Fibroblast of gingiva (primary cell): Measurements from ENCODE around the gene POU6F2.
"Not testable (repeated sequence)": the region's sequence is repeated elsewhere in the genome, so short reads cannot be mapped to it uniquely, and the experiment has no call there.

Experiments
- DNase-seq: peaks from one replicate; pipeline ENCODE4 v3.0.0-alpha.2; 2011; ENCODE audit warnings: low read depth

The POU6F2 gene

DNA sequence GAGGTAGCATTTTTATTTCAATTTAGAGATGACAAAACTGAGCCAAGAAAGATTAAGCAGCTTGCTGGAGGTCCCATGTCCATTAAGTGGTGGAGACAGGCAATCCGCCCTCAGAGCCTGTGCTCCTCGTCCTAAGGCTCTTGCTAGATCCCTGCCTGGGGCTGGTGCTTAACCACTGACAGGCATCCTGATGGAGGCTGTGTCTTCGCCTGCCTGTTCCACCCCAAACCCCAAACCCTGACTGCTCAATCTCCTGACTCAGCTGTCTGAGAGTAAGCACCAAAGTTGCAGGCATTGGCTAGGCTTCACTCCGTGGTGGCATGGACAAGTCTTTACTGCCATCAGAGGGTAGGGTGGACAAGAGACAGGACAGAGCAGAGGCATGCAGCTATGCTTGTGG is 209.4 kb downstream of the POU6F2 start:
- no peak for DNase-seq

DNA sequence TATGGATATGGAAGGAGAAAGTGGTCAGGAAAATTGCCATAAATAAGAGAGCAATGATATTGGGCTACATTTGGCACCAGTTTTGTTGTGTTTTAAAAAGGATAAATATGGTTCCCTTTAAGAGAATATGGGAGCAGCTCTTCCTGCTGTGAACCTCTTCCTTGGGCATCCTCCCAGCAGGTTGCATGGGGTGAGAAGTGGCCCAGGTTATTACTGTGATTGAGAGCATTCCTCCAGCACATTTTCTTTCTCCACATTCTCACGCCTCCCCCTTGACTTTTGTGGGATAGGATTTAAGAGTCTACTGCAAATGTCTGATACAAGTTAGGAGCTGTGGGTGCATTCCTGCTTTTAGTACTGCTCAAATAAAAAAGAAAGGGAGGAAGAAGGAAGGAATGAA is 214.8 kb downstream of the POU6F2 start:
- no peak for DNase-seq

DNA sequence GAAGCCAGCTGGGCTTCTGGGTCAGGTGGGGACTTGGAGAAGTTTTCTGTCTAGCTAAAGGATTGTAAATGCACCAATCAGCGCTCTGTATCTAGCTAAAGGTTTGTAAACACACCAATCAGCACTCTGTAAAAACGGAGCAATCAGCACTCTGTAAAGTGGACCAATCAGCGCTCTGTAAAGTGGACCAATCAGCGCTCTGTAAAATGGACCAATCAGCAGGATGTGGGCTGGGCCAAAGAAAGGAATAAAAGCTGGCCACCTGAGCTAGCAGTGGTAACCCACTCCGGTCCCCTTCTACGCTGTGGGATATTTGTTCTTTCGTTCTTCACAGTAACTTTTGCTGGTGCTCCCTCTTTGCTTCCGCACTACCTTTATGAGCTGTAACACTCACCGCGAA is 216.7 kb downstream of the POU6F2 start:
- DNase-seq: not testable (repeated sequence)

DNA sequence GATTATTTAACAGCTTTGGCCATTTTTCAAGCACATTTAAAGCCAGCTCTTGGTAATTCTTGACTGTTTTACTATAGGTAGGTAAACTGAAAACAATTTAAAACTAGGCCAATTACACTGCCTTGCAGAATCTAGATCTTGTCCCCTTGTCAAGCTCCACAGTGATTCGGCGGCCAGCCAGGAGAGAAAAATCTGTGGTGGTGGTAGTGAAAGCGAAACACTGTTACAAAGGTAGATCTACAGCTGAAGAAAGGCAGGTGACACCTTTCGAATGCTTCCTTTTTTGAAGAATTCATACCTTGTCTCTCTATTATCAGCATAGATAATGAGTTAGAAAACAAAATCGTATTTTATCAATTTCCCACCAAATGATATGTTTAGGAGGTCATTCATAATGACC is 218.3 kb downstream of the POU6F2 start:
- no peak for DNase-seq

DNA sequence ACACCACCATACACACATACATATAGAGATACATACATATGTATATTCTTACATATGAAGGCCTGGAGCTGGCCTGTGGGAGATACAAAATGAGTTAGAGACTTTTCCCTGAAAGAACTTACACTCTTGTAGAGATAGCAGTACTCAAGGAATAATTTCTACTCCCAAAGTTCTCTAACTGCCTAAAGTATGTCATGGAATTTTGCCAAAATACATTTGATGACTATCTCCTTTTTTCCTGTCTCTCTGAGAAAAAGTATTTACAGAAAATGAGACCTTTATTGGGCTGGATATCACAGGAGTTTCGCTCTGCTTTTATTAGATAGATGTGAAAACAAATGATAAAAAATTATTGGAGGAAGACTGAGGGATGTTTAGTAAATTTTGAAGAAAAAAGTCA is 220.1 kb downstream of the POU6F2 start:
- no peak for DNase-seq

DNA sequence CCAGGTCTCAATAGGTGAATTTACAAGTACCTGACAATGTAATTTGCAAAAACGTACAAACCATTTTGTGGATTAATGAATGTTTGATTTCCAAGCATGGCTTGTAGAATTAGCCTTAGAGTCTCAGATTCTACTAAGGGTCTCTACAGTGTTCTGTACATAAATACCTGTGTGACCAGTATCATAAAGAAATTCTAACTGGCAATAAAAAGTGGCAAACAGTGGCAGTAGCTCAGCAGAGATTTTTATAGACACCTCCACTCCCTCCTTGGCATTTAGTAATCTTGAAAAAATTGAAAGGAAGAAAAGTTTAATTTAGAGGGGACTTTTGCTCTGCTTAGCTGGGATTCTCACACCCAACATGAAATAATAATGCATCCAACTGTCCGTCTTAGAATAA is 220.8 kb downstream of the POU6F2 start:
- DNase-seq: no peak

DNA sequence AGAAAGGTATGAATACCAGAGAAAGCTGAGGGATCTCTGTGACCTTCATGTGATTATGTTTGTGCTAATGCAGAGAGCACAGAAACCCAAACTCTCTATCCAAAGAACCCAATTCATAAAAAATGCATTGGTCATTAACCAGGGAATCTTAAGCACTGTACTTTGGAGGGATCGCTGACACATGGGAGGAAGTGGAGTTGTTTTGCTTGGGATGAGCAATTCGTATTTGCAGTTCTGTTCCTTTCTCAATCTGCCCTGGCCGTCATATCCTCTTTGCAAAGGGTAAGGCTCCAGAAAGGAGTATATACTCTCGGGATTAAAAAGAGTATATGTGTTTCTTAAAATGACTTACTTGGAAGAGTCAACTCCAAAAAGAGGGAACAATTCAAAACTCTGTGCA is 221.3 kb downstream of the POU6F2 start:
- no peak for DNase-seq

DNA sequence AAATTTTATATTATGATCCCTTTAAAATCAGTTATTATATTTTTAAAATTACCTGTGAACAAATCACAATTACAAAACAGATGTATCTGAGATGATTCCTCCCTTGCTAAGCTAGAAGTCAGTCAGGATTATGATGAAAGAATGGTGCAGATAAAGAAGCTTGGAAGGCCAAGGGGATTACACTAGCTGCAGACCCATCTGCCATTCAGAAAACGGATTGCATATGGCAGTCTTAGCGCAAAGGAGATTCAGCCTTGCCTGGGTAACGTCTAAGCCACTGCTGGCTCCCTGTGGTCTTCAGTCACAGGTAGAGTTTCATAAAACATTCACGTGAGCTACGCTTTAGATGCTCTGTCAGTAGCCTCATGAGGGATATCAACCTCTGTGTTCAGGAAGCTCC is 222.2 kb downstream of the POU6F2 start:
- no peak for DNase-seq

DNA sequence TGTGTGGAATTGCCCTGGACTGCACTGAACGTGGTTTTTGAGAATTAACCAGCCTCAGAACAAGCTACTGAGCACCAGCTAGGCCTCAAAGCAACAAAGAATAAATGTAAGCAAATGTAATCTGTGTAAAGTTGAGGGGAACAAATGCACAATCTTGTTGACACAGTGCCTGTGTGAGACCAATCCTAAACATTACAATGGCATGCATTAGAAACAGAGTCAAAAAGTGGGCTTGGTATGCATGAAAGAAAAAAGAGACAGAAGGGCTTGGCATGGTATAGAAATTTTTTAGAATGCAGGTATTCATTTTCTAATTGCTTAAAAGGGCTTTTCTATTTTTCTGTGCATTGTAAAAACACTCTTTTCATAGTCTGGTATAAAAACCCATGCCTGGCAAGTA is 224.3 kb downstream of the POU6F2 start:
- DNase-seq: no peak

DNA sequence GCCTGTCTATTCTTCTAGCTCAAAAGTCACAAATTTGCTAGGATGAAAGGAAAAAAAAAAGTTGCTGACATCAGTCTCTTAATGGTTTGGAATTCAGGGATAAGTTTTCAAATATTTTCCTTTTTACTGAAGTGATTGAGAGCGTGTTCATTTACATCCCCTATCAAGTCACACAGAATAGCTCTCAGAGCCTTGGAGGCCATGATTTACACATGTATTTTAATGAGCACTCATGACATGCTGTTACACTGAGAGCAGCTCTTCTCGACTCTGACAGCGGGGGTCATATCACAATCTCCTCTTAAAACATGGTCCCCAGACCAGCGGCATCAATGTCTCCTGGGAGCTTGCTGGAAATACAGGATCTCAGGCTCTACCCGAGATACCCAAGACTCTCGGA is 232.7 kb downstream of the POU6F2 start:
- no peak for DNase-seq

DNA sequence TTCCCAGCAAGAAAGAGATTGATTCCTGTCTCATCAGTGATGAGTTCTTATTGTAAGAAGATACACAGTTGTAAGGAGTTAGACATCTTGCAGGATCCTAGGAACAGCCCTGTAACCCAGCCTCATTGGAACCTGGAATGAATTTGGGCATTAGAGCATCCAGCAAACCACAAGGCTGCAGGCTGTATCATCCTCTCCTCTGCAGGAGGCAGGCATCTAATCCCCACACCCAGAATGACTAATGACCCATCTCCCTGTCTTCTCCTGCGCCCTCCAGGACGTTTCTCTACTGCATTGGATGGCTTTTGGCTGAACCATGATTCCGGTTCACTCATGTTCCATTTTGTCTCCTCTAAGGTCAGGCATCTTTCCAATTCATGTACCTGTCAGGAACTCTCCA is 233.9 kb downstream of the POU6F2 start:
- DNase-seq: no peak

DNA sequence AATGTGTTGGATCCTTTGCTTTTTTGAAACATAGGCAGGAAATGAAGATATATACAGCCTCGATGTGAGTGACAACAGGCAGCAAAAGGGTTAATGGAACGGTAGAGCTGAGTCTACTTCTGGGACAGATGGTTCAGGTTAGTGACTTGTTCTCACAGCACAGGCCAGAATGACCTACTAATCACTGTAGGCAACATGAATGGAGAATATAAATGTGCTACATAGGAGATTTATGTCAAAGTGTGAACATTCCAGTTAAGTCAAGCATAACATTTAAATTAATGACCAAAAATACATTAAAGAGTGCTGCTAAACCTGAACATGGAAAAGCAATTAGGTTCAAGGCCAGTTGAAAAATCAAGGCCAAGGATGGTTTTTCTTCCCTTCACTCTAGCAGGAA is 235.2 kb downstream of the POU6F2 start:
- DNase-seq: no peak

DNA sequence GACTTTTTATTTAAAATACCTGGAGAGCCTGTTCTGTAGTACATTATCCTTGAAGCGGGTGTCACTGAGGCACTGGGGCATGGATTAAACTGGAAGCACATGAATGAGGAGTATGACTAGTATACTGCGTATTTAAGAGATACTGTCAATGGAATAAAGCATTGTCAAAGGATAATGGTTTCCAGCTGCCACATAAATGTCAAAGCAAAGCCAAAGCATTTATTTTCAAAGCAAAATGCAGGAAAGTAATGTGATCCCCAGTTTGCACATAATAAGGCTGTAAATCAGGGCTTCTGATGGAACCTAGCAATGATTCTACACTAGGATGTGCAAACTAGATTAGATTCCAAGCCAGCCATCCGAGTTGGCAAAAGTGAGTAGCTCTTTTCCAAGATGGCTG is 240.1 kb downstream of the POU6F2 start:
- DNase-seq: no peak

DNA sequence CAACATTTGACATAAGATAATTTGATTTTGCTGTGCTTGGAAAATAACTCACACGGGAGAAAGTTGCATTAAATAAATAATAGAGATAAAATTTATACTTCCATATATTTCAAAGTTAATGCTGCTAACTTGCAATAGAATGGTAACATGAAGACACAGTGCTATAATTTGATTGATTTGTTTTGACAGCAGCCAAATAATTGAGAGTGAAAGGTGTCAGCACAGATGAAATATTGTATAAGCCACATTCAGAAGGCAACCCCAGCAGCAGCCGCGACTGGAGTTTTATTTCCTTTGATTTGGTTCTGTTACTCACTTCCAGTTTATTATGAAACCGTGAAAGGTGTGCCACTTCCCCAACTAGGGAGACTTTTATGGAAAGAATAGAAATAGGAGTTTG is 242.2 kb downstream of the POU6F2 start:
- DNase-seq: no peak

DNA sequence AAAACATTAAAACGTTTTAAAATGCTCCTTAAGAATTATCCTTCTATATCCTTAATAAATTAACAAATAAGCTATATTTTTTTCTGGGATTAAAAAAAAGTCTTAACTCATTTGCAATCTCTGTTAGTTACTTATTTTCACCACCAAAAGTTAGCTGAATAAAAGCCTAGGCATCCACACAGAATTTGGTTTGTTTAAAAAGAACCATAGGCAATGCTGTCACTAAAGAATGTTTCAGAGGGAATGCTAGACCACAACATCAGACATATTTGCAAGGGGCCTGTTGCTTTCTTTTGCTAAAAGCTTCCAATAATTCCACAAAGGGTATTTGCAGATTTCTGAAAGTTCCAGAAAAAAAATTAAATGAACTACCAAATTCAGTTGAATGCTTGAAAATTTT is 244.2 kb downstream of the POU6F2 start:
- no peak for DNase-seq

DNA sequence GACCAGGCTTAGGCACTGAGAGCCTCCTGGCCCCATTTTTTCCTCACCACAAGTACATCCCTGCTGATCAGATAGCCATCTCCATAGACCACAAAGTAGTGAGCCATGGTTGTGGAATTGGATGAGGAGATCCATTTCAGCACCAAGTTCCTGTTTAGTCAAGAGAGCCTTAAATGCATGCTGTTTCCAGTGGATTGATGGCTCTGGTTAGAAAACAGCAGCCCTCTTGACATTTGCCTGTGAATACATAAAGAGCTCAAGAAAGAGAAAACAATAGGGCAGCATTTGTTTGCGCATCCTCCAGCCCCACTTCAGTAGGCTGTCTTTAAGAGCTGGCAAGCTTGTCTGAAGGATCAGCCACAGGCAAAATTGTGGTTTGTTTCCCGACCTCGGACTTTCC is 251.2 kb downstream of the POU6F2 start:
- no peak for DNase-seq

DNA sequence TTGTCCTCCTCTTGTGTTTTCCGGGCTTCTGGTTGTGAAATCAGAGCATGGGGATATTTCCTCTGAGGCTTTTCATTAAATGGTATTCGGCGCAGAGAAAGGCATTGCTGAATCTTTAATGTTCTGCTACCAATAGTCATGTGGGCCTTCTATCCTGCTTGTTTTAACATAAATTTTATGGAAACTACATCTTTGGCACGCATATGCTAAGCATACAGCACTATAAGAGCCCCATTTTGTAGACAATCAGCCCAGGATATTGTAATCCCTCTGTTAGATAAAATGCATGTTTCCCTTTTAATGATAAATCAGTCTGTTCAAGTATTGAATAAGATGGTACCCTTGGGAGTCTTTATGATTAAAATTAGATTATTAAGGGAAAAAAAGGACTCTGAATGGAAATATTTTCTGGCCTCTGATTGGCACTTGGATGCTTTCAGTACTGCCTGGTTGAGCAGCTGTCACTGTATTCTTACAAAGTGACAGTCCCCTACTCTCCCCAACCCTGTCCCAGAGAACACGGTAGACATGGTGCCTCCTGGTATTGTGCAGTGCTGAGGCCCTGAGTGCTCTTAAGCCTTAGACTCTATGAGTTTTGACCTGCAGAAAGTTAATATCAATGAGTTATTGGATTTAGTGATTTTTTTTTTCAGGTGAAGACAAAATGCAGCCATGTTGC is 256.3 kb downstream of the POU6F2 start:
- no peak for DNase-seq

DNA sequence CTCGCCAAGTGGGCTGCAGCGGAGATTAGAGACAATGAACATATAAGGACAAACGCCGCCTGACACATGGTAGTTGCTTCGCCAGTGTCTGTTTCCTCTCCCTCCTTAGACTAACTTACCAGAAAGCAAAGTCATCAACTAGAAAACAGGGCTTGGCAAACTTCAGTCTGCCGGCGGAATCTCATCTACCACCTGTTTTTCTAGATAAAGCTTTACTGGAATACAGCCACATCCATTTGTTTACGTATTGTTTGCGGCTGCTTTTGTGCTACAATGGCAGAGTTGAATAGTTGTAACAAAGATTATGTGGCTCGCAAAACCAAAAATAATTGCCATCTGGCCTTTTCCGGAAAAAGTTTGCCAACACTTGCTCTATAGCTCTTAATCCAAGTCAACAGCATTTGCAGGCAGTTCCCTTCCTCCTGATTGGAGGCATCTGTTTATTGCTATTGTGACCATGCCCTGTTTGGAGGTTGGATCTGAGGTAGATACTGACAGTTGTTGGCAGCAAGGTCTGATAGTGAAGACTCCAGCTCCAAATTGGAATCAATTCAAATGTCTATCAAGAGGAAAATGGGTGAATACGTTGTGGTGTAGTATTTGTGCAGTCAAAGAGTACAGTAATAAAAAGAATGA is 260.6 kb downstream of the POU6F2 start:
- no peak for DNase-seq

DNA sequence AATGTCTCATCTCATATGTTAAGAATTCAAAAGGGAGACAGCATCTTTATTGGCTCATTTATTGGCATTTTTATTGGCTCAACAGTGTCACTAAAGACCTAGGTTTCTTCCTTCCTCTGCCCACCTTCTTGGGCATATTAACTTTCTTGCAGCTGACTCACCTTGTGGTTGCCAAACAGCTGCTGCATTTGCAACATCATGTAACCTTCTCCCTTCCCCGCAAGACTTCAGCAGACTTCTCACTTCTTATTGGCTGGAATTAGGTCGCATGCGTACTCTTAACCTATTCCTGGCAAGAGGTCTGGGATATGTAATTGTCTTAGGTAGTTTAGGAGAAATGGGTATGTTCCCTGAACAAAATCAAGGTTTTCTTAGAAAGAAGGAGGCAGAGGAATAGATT is 263.2 kb downstream of the POU6F2 start:
- no peak for DNase-seq

DNA sequence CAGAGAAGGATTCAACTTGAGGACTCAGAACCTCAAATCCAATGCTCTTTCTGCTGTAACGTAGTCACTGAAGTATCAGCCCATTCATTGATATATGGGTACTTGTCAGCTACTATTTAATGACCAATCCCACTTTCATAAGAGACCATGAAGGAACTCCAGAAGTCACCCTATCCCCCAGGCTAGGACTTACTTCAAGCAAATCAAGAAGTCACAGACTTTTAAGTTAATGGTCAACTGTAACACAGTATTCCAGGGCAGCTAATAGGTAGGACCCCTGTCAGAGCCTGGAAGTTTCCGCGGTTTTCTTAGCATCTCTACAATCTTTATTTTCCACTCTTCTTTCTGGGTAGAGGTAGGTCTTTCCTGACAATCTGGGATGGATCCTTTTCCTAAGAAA is 269.9 kb downstream of the POU6F2 start:
- DNase-seq: no peak

DNA sequence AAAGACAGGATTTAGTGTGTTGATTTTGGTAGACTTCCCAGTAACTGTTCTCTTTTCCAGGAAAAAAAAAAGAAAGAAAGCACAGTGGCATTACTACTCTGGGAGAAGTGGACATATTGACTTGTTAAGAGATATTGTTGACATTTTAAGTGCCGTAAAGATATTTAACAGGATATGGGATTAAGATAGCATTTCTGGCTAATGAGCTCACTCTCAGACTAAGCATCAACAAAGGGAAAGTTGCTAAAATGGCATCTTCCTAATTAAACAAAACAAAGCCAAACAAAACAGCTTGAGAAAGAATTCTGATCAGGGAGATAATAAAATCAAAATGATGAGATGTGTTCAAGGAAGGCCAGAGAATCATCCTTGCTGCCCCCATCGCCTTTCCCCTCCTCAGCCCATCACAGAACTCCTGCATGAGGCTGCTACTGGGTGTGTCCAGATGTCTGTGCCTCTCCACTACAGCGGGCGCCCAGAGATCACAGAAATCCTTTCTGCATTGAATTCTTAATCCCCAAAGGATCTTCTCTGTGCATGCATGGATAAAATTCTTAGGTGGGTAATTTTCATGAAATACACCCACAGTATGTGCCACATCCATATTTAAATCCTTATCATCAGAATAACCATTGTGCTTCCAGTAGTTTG is 270.5 kb downstream of the POU6F2 start:
- no peak for DNase-seq

DNA sequence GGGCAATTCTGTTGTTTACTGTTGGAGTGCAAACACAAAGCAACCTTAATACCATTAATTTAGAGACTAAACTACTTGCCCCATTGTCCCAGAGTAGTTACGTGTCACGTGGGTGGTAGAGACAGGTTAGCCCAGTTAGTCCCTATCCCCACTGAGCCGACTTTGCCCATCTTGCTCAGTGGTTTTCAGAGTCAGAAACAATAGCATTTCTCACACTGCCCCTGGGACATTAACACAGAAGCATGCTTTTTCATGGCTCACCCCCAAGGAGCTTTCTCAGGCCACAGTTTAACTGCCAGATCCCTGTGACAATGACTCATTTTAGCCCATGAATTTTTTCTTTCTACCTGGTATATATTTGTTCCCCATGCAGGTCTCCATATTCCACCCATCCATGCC is 271.0 kb downstream of the POU6F2 start:
- DNase-seq: no peak

DNA sequence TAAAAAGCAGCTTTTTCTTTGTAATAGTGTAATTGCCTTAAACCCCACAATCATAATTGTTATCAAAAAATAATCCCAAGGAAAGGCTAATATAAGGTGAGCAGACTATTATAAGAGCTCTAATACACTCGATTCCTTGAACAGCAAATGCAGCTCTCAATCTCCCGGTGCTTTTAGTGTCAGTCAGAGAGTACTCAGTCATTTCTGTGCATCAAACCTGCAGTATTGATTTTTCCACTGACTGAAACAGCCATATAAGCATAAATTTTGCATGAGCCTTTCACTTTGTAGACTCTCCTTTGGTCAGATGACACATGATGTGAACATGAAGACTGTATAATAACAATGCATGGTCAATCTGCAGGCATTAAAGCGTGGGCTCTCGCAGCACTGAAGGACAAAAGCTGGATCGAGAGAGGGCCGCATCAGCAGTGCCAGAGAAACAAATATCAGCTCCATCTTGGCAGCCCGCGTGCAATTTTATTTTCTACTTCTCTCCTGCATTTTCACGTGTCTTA is 272.0 kb downstream of the POU6F2 start:
- DNase-seq: no peak

DNA sequence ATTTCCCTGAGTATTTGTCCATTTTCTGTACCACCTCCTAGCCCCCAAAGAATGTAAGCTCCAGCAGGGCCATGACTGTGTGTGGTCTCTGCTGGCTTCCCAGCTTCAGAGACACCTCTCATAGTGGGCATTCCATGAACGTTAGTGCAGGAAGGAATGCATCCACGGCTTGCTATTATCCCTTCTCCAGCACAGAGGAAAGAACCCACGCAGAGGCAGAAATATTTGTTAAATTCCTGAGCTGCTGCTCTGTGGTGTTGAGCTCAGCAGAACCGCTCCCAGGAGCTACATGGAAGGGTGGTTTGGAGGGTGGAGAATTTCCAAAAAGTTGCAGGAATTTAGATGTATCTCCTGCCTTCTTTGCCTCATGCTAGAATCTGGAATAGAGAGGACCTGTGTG is 275.2 kb downstream of the POU6F2 start:
- DNase-seq: no peak
